Keratinocyte (primary cell): ENCODE data around the gene RYR2. TPM values are rescaled to one million over a fixed set of nuclear protein-coding genes. Genes with fewer than 3 reads are reported as not detected.

Experiments used
- DNase-seq: peaks from one replicate; pipeline ENCODE4 v3.0.0-alpha.2; 2011; ENCODE audit warnings: low read depth, missing footprints, low spot score
- FAIRE-seq: peaks from 2 replicates; lab custom pipeline; 2011; peaks lifted over from hg19 to GRCh38; lab: Jason Lieb, UNC
- H2AFZ ChIP-seq: 2 replicates; pipeline ENCODE4 v1.6.0; 2012; ENCODE audit warnings: low read length, control low read depth, inconsistent platforms; ENCODE audit not compliant: control insufficient read depth
- H3K27ac ChIP-seq: 2 replicates; pipeline ENCODE4 v1.5.1; 2011; ENCODE audit warnings: low read length; ENCODE audit not compliant: control insufficient read depth, insufficient read depth
- H3K27me3 ChIP-seq: 3 replicates; pipeline ENCODE4 v1.6.0; 2011; ENCODE audit warnings: low read length; ENCODE audit not compliant: control insufficient read depth, insufficient read depth; ENCODE audit errors: extremely low read depth
- H3K36me3 ChIP-seq, 2 experiments: 2 replicates in 1 of 2; 3 replicates in 1 of 2; pipeline ENCODE4 v1.5.1; 2011; ENCODE audit warnings: low read length in 2 of 2, mild to moderate bottlenecking in 1 of 2; ENCODE audit not compliant: control insufficient read depth in 2 of 2, insufficient read depth in 2 of 2; ENCODE audit errors: extremely low read depth in 1 of 2
- H3K4me1 ChIP-seq: 3 replicates; pipeline ENCODE4 v1.5.1; 2011; ENCODE audit warnings: low read length; ENCODE audit not compliant: control insufficient read depth, insufficient read depth; ENCODE audit errors: extremely low read depth
- H3K4me2 ChIP-seq: 3 replicates; pipeline ENCODE4 v1.6.0; 2011; ENCODE audit warnings: low read depth, low read length; ENCODE audit not compliant: control insufficient read depth, insufficient read depth; ENCODE audit errors: extremely low read depth
- H3K4me3 ChIP-seq, 3 experiments: fragments of 200-600 bp in 1 of 3; sonication (generic) in 1 of 3; 2 replicates in 2 of 3; 3 replicates in 1 of 3; pipeline ENCODE4 v1.5.1; 2011 to 2016; ENCODE audit warnings: low read length in 3 of 3, mild to moderate bottlenecking in 3 of 3, control low read depth in 2 of 3, inconsistent platforms in 1 of 3, low read depth in 1 of 3, mixed read lengths in 1 of 3, mixed run types in 1 of 3, moderate library complexity in 1 of 3; ENCODE audit not compliant: control insufficient read depth in 2 of 3, insufficient read depth in 2 of 3; ENCODE audit errors: extremely low read depth in 1 of 3
- H3K79me2 ChIP-seq: 2 replicates; pipeline ENCODE4 v1.6.0; 2012; ENCODE audit warnings: low read length; ENCODE audit not compliant: control insufficient read depth, insufficient read depth
- H3K9ac ChIP-seq: 3 replicates; pipeline ENCODE4 v1.6.0; 2011; ENCODE audit warnings: low read length; ENCODE audit not compliant: control insufficient read depth, insufficient read depth; ENCODE audit errors: extremely low read depth
- H3K9me1 ChIP-seq: 3 replicates; pipeline ENCODE4 v1.6.0; 2011; ENCODE audit warnings: low read length; ENCODE audit not compliant: control insufficient read depth, insufficient read depth; ENCODE audit errors: extremely low read depth
- H3K9me3 ChIP-seq: 2 replicates; pipeline ENCODE4 v1.5.1; 2012; ENCODE audit warnings: low read depth, low read length; ENCODE audit not compliant: control insufficient read depth
- H4K20me1 ChIP-seq: 3 replicates; pipeline ENCODE4 v1.6.0; 2011; ENCODE audit warnings: low read length; ENCODE audit not compliant: control insufficient read depth, insufficient read depth; ENCODE audit errors: extremely low read depth
- CTCF ChIP-seq, 3 experiments: IDR thresholded peaks in 1 of 3; conservative IDR thresholded peaks in 1 of 3; optimal IDR thresholded peaks in 1 of 3; 2 replicates in 2 of 3; 3 replicates in 1 of 3; pipeline versions ENCODE3 to v1.5.1; 2011; ENCODE audit warnings: low read length in 3 of 3, mild to moderate bottlenecking in 3 of 3, moderate library complexity in 2 of 3, control low read depth in 1 of 3, inconsistent platforms in 1 of 3; ENCODE audit not compliant: insufficient read depth in 2 of 3; ENCODE audit errors: extremely low read depth in 1 of 3
- EZH2 ChIP-seq: IDR thresholded peaks from one replicate; pipeline ENCODE4 v1.6.1; 2012; ENCODE audit warnings: inconsistent platforms, mild to moderate bottlenecking, low read length, moderate library complexity
- dilution Hi-C: fragments of 300-500 bp; cut with MboI; formaldehyde crosslinking; loops from one replicate; pipeline ENCODE4 v1.7.0; 2020; ENCODE audit warnings: low sequenced_read_pairs; ENCODE audit not compliant: extremely low pct_ligation_motif_present
- polyA plus RNA-seq, 5 experiments: library from polyadenylated mRNA; depleted of rRNA in 3 of 5; stranded (reverse) in 3 of 5; stranded (forward) in 1 of 5; unstranded in 1 of 5; fragments of >200 nt; gene quantifications; 1 replicate in 1 of 5; 2 replicates in 3 of 5; 3 replicates in 1 of 5; pipeline versions ENCODE4 v1.2.1 to v1.2.3, GENCODE V29; 2011 to 2012; ENCODE audit warnings: missing spikeins in 2 of 5, low read depth in 1 of 5, low replicate concordance in 1 of 5

The RYR2 gene
- polyA plus RNA-seq, 1 donor (not counting 4 experiments of a cell fraction or from before 2014, with no cell fraction given) = 0.05 TPM

GRCh38 chr1:237112663-237113062 is 70.7 kb downstream of the RYR2 start:
- DNase-seq = no peak
- Histone ChIP-seq H3K27me3 (no peaks in the 10 kb centered on the region), H3K27ac (no peak overlapping the region), H3K4me3 (no peak overlapping the region), H3K4me2 (no peak overlapping the region), H2AFZ (no peak overlapping the region), H3K9me3 (peaks cover 2% of the 10 kb centered on the region), H4K20me1 (no peaks in the 10 kb centered on the region), H3K79me2 (no peaks in the 10 kb centered on the region), H3K36me3 (no peaks in the 10 kb centered on the region), H3K9ac (no peak overlapping the region), H3K4me1 (no peaks in the 10 kb centered on the region), H3K9me1 (no peaks in the 10 kb centered on the region)
- TF ChIP-seq EZH2 (no peak), CTCF (optimal IDR thresholded peaks at IDR 0.05 in 1 of 3, IDR thresholded peaks at IDR 0.05 in 1 of 3, conservative IDR thresholded peaks at IDR 0.05 in 1 of 3; ENCODE audit: extremely low read depth in 1 of 3, insufficient read depth in 2 of 3, low read length in 3 of 3) (no peak)
- dilution Hi-C loops = no loop called here
- FAIRE-seq = no peak

DNA sequence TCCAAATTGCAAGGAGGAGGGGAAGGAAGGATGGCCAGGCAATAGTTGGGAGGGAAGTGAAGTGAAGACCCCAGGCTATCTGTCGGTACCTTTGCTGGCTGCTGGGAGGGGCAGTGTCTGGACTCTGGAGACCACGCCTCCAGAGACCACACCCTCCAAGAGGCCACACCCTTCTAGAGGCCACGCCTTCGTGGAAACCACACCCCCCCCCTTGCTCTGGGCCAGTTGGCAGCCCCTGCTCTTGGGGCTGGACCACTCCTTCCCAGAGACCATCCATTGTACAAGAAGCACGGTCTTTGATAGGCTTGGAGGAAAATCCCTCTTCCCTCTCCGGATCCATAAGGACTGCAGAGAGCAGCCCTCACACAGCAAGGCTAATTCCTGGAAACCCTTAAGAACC is 73.1 kb downstream of the RYR2 start:
- Histone ChIP-seq H3K27me3 (no peaks in the 10 kb centered on the region), H3K27ac (no peak overlapping the region), H3K36me3 (no peaks in the 10 kb centered on the region), H3K9me1 (no peaks in the 10 kb centered on the region), H3K9me3 (peaks cover 2% of the 10 kb centered on the region), H4K20me1 (no peaks in the 10 kb centered on the region), H3K79me2 (no peaks in the 10 kb centered on the region), H3K4me1 (no peaks in the 10 kb centered on the region), H3K9ac (no peak overlapping the region), H2AFZ (no peak overlapping the region), H3K4me3 (no peak overlapping the region), H3K4me2 (no peak overlapping the region)
- no peak for TF ChIP-seq CTCF (optimal IDR thresholded peaks at IDR 0.05 in 1 of 3, IDR thresholded peaks at IDR 0.05 in 1 of 3, conservative IDR thresholded peaks at IDR 0.05 in 1 of 3; ENCODE audit: extremely low read depth in 1 of 3, insufficient read depth in 2 of 3, low read length in 3 of 3)
- TF ChIP-seq EZH2 = no peak
- no peak for DNase-seq
- dilution Hi-C loops = no loop called here
- FAIRE-seq = no peak
